IMR-90 (cell line): ENCODE results near the gene GIMAP1.
A peak's percentile ranks its signal among the peaks of the same experiment; 100 is the strongest.

Source experiments
- BHLHE40 ChIP-seq: fragments of 150-350 bp; IDR thresholded peaks from 2 replicates; pipeline ENCODE4 v1.6.1; 2016; ENCODE audit warnings: mild to moderate bottlenecking, low read depth, low read length
- CEBPB ChIP-seq: IDR thresholded peaks from 2 replicates; pipeline ENCODE4 v1.6.1; 2012; ENCODE audit warnings: low read depth, low read length, improper control_type of control experiment
- CHD1 ChIP-seq: IDR thresholded peaks from 2 replicates; pipeline ENCODE4 v1.6.1; 2012; ENCODE audit warnings: low read depth, low read length, improper control_type of control experiment
- ELK1 ChIP-seq: fragments of 150-350 bp; IDR thresholded peaks from 2 replicates; pipeline ENCODE4 v1.6.1; 2016; ENCODE audit warnings: low read depth, mild to moderate bottlenecking, low read length, moderate library complexity, borderline replicate concordance
- FOS ChIP-seq: fragments of 150-350 bp; IDR thresholded peaks from 2 replicates; pipeline ENCODE4 v1.6.1; 2016; ENCODE audit warnings: low read depth, low read length
- MAFK ChIP-seq: IDR thresholded peaks from 2 replicates; pipeline ENCODE4 v1.6.1; 2012; ENCODE audit warnings: low read depth, low read length, improper control_type of control experiment
- MAZ ChIP-seq: IDR thresholded peaks from 2 replicates; pipeline ENCODE4 v1.6.1; 2012; ENCODE audit warnings: low read depth, mild to moderate bottlenecking, low read length, improper control_type of control experiment, moderate library complexity, borderline replicate concordance
- MXI1 ChIP-seq: IDR thresholded peaks from 2 replicates; pipeline ENCODE4 v1.6.1; 2012; ENCODE audit warnings: low read depth, mild to moderate bottlenecking, low read length, moderate library complexity, borderline replicate concordance
- POLR2A ChIP-seq: IDR thresholded peaks from 2 replicates; pipeline ENCODE4 v1.6.1; 2012; ENCODE audit warnings: mild to moderate bottlenecking, low read depth, low read length
- RFX5 ChIP-seq: IDR thresholded peaks from 2 replicates; pipeline ENCODE4 v1.8.0; 2012; ENCODE audit warnings: low read depth, mild to moderate bottlenecking, low read length, moderate library complexity
- SMC3 ChIP-seq: fragments of 150-350 bp; IDR thresholded peaks from 2 replicates; pipeline ENCODE4 v1.6.1; 2016; ENCODE audit warnings: low read depth, mild to moderate bottlenecking, antibody characterized with exemption, low read length, moderate library complexity
- TF ChIP-seq, protein P1 (sequence below): conservative IDR thresholded peaks from 2 replicates; pipeline ENCODE4 v1.5.1; 2012; ENCODE audit warnings: mild to moderate bottlenecking, low read depth, low read length, improper control_type of control experiment
- TF ChIP-seq, protein P2 (sequence below): fragments of 150-350 bp; IDR thresholded peaks from 2 replicates; pipeline ENCODE4 v1.6.1; 2017; ENCODE audit warnings: mild to moderate bottlenecking, antibody characterized with exemption, low read length, low read depth

DNA sequence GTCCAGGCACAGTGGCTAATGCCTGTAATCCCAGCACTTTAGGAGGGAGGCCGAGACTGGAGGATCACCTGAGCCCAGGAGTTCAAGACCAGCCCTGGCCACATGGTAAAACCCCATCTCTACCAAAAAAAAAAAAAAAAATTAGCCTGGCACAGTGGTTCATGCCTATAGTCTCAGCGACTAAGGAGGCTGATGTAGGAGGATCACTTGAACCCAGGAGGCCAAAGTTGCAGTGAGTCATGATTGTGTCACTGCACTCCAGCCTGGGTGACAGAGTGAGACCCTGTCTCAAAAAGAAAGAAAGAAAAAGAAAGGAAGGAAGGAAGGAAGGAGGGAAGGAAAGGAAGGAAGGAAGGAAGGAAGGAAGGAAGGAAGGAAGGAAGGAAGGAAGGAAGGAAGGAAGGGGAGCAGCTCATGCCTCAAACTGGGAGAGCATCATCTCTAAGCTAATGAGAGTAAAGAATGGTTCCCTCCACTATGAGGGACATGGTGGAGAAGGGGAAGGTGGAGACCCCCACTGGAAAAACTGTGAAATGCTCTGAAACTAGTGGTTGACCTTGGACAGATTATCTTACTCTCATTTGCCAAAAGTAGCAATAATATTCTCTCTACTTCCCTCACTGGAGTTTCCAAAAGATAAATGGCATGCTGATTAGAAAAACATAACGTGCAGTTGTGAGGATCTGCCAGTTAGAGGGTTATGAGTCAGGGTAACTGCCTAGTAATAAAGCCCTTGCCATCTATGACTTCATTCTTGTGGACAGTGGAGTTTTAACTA is 37.6 kb downstream of the GIMAP1 start:
- TF ChIP-seq CEBPB (no peak), POLR2A (no peak), FOS (no peak), ELK1 (no peak), BHLHE40 (no peak), RFX5 (no peak), MXI1 (no peak), SMC3 (no peak), CHD1 (no peak), MAFK (no peak), MAZ (no peak)
- TF ChIP-seq, protein P1, sequence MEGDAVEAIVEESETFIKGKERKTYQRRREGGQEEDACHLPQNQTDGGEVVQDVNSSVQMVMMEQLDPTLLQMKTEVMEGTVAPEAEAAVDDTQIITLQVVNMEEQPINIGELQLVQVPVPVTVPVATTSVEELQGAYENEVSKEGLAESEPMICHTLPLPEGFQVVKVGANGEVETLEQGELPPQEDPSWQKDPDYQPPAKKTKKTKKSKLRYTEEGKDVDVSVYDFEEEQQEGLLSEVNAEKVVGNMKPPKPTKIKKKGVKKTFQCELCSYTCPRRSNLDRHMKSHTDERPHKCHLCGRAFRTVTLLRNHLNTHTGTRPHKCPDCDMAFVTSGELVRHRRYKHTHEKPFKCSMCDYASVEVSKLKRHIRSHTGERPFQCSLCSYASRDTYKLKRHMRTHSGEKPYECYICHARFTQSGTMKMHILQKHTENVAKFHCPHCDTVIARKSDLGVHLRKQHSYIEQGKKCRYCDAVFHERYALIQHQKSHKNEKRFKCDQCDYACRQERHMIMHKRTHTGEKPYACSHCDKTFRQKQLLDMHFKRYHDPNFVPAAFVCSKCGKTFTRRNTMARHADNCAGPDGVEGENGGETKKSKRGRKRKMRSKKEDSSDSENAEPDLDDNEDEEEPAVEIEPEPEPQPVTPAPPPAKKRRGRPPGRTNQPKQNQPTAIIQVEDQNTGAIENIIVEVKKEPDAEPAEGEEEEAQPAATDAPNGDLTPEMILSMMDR, result 0 out of 2 replicates have a peak, but pooled peaks have one; percentile 9
- TF ChIP-seq, protein P2, sequence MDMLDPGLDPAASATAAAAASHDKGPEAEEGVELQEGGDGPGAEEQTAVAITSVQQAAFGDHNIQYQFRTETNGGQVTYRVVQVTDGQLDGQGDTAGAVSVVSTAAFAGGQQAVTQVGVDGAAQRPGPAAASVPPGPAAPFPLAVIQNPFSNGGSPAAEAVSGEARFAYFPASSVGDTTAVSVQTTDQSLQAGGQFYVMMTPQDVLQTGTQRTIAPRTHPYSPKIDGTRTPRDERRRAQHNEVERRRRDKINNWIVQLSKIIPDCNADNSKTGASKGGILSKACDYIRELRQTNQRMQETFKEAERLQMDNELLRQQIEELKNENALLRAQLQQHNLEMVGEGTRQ, result no peak
